HPDE6-E6E7 (cell line): ENCODE data around the gene TBC1D1.
"Not testable (repeated sequence)": the region's sequence is repeated elsewhere in the genome, so short reads cannot be mapped to it uniquely, and the experiment has no call there.

Experiments
- DNase-seq: peaks from one replicate; pipeline ENCODE4 v3.0.0; 2011; ENCODE audit warnings: missing footprints; ENCODE audit errors: extremely low spot score

TBC1D1 gene

DNA sequence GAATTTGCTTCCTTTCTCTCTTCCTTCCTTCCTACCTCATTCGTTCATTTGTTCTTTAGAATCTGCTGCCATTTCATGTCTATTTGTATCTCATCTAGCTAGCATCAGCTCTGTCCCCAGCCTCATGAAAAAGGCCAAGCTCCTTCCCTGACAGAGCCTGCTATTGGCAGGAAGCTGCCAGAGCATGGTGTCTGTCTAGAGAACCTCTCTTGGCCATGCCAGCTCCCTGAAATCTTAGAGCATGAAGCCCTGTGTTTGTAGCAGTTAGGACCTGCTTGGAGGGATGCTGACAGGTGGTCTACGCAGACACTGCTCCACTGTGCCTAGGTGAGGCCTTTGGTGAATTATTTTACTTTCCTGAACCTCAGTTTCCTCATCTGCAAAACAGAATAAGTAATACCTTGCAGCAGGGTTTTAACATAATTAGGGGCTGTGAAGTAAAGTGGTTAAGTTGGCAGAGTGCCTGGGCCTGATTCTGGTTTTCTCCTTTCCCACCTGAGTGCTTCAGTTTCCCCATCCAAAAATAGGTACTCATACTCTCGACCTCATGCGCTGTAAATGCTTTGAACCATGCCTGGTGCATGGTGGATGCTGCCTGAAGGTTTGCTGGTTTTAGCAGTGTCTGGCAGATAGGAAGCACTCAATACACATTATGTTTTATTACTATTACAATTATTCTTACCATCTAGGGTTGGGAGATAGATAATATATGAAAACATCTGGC lies 74.0 kb downstream of the TBC1D1 start:
- no peak for DNase-seq

DNA sequence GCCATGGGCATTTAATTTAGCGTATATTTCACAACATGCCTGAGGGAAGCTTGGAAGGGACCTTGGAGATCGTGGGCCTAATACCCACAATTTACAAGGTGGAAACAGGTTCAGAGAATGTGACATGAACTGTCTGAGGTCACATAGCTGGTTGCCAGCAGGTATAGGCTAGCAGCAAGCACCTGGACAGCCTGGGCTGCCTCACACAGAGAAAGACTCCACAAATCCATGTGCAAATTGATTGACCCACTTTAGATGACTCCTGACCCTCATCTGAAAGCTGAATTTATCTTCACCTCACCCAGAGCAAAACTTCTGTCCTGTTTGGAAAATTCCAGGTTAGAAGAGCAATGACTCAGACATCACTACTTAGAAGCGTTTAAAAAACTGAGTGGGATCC lies 75.2 kb downstream of the TBC1D1 start:
- no peak for DNase-seq

DNA sequence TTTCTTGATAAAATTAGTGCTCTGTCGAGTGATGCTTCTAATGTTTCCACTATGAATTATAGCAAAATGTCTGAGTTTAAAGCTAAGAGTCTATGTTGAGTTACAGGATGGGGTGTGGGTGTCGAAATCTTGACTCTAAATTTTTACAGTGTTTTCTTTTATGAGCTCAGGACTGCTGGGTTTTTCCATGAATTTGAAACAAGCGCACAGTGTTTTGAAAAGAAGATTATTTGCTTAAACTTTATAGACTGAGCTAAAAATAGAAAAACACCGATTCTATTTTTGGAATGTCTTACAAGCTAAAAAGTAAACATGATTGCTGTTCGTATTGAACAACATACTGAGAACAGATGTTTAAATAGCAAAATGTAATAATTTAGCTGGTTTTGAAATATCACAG lies 76.9 kb downstream of the TBC1D1 start:
- no peak for DNase-seq

DNA sequence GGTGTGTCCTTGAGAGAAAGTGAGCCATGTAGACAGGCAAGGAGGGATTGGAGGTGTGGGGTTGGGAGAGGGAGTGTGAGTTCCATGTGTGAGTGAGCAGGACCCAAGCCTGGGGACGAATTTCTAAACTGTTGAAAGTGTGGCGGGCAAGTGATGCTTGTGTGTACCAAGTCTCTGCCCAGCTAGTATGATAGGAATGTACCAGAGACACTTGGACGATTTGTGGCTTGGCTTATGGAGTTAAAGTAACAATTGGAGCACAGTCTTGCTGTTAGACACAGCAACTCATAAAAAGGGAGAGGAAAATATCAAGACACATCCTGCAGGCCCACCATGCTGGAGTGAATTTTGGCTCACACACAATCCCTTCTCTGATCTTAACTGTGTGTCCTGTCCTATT lies 77.9 kb downstream of the TBC1D1 start:
- DNase-seq: no peak

DNA sequence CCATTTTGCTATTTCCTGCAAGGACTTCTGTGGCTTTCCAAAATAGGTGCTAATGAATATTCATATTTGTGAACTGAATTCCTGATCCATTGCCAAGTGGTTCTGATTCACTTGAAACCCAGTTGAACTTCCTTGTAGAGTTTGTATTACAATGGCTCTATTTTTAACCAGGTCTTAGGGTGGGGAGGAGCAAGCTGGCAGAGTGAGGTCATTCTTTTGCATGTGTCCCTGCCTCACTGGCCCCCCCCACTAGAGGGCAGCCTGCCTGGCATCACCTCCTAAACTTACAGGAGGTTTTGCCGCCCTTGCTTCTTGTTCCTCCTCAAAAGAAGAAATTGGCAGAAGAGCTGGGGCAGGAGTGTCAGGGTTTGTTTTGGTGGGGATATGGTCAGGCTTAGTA lies 79.8 kb downstream of the TBC1D1 start:
- peak; percentile 45 for DNase-seq

DNA sequence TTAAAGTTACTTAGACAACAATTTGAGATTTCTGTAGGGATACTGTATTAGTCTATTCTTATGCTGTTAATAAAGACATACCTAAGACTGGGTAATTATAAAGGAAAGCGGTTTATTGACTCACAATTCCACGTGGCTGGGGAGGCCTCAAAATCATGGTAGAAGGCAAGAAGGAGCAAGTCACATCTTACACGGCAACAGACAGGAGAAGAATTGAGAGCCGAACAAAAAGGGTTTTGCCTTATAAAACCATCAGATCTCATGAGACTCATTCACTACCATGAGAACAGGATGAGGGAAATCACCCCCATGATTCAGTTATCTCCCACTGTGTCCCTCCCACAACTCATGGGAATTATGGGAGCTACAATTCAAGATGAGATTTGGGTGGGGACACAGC lies 80.3 kb downstream of the TBC1D1 start:
- DNase-seq: no peak

DNA sequence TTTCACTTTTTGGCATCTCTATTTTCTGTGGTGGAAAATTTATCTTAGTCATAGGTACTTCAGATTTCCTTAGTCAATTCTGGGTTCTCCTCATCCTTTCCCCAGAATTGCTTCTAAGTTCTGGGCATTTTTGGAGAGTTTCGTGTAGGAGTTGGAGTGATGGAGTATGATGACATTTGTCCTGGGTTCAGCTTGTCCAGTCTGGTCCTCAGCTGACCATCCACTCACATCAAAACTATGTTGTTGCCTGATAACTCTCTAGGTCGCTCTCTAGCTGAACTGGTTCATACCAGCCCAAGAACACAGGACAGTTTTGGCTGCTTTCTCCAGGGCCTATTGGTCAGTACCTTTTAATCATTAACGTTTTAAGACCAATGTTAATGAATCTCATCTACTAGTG lies 82.6 kb downstream of the TBC1D1 start:
- no peak for DNase-seq

DNA sequence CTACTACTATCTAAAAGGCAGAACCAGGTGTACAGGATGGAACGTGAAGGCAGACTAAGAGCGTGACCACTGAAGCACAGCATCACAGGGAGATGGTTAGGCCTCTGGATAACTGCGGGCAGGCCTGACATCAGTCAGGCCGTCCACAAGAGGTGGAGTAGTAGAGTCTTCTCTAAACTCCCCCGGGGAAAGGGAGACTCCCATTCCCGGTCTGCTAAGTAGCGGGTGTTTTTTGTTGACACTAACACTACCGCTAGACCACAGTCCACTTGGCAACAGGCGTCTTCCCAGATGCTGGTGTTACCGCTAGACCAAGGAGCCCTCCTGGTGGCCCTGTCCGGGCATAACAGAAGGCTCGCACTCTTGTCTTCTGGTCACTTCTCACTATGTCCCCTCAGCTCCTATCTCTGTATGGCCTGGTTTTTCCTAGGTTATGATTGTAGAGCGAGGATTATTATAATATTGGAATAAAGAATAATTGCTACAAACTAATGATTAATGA lies 84.5 kb downstream of the TBC1D1 start:
- not testable (repeated sequence) for DNase-seq

DNA sequence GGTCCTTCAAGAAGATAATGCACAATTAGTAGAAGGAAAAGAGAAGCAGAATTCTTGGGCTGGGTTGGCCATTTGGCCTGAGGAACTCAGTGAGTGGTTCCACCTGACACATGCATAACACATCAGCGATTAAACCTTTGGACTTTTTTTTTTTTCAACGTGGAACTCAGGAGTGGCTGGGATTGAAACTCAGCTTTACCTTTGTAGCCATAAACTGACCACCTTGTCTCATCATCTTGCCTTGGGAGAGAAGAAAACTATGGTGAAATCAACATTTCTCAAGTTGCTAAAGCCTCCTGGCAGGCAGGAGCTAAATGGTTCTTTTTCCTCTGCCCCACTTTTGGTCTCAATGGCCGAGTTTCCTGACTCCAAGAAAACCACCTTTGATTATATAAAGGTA lies 85.6 kb downstream of the TBC1D1 start:
- DNase-seq: peak; percentile 11

DNA sequence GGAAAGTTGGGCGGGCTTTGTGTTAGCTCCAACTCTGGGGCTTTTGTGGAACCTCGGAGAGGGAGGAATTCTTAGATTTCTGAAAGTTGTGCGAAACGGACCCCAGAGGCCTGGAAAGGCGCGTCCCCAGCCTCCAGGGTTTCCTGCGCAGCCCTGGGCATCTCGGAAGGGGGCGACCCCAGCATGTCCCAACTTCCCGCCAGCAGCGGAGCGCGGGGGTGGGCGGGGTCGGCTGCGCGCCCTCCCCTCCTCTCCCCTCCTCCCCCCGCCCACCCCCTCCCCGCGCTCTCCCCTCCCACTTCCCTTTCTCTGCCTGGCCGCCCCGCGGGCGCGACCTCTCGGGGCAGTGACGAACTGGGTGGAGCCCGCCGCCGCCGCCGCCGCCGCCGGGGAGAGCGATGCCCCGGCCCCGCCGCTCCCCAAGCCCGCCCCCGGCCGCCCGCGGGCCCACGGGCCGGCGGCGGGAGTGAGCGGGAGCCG lies 86.1 kb downstream of the TBC1D1 start:
- DNase-seq: peak; percentile 37

DNA sequence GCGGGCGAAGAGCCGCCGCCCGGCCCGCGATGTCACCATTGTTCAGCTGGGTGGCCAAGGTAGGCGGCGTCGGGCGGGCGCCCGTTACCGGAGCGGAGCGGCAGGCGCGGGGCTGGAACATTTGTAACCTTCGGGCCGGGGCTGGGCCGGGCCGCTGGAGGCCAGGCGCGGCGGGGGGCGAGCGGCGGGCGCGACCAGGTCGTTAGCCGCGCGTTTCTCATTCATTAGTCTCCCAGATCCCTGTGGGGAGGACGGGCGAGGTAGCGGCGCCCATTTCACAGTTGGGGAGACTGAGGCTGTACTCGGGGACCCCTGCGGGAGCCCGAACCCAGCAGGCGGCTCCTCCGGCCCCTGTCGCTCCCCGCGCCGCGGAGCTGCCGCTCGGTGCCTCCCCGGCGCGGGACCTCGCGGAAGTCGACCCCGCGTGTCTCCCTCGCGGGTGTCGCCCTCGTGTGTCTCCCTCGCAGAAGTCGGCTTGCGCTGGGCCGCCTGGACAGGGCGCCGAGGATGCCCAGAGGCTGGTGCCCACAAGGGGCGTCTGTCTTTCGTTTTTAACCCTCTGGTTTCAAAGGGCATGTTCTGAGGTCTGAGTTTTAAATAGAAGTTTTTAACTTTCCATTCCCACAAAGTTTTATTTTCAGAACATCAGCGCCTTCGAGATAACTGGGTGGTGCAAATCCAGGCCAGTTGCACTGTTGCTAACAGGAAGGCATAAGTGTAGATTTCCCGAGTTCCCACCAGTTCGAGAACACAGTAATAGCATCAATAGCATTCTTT lies 86.8 kb downstream of the TBC1D1 start:
- peak; percentile 37 for DNase-seq

DNA sequence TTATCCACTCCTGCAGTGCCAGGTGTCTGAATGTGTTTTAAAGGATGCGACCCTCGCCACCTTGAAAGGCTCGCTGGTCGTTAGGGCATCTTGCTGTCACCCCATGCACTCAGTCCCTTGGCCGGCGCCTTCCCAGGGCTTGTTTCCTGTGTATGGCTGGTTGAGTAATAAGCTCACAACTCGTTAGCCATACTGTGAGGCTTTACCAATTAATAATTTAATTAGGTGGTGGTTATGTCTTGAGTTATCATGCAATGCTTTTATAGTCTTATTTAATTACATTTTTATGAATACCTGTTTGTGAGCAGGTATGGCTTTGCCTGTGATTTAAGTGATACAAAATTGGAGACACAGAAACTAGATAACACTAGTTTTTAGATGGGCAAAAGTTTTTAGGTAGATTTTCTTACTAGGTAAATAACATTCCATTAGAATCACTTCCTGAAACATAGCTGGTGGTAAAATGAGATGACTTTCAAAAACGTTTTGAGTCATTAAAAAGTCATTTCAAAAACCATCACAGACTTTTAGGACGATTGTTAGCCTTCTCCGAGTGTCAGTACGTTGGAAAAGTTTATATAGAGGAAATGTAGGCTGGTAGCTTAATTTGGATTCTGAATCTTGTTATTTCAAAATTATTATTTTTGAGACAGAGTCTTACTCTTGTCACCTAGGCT lies 87.5 kb downstream of the TBC1D1 start:
- DNase-seq: no peak

DNA sequence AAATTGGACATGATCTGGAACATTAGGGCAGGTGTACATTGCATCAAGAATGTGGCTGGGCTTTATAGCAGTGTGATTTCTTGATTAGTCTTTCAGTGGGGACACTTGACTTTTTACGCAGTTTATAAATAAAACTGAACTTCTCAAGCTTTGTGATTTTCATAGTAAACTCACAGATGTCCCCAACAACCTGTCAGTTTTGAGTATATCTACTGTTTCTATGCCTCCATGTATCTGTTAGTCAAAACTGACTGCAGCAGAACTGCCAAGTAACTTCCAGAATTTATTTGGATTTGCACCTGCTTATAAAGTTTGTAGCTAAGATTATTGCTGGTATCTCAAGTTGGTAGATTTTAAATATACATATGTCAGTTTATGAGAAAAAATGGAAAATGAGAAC lies 89.4 kb downstream of the TBC1D1 start:
- DNase-seq: no peak

DNA sequence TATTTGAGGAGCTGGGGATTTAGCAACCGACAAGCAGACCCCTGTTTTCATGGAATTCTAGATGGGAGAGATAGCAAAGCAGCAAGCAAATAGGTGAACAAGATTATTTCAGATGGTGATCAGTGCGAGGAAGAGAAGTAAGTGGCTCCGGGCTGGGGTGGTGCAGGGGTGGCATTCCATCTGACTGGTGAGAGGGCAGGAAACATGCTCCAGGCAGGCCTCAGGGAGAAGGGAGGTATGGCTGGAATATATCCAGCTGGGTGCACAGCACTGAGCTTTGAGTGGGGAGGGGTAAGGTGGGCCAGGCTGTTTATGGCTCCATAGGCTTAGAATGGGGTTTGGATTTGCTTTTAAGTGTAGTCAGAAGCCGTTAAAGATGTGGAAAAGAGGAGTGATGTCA lies 90.5 kb downstream of the TBC1D1 start:
- DNase-seq: no peak

DNA sequence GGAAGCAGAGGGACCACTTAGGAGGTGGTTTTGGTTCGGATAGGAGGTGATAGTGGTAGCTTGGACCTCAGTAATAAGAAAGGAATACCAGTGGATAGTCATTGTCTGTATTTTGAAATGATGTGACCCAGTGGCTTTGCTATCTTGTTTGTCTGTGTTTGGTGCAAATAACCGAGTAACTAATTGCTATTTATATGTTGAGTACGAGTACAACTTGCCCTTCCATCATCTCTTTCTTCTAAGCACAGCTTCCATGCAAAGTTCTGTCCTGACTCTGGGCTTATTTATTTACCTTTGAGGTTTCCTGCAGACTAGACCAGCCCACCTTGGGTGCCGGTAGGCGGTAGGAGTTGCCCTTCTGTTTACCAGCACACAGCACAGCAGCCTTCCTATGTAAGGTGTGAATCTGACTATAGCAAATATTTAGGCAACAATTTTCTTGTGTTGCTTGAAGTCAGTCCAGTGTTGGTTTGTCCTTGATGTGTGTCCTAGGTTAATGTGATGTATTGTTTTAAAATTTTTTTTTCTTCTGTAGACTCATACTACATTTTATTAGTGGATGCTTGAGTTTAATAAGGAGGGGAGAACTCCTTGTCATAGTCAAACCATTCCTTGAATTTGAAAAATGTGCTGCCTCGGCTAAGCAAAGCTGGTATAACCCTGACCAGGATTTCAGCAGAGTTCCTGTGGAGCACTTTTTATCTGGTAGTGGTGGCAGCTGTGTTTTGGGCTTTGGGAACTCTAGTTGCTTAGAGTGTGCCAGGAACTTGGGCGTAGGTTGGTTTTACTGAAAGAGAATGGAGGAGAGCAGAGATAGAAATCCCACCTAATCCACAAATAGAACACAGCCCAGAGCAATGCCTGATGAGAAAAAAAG lies 91.2 kb downstream of the TBC1D1 start:
- no peak for DNase-seq

DNA sequence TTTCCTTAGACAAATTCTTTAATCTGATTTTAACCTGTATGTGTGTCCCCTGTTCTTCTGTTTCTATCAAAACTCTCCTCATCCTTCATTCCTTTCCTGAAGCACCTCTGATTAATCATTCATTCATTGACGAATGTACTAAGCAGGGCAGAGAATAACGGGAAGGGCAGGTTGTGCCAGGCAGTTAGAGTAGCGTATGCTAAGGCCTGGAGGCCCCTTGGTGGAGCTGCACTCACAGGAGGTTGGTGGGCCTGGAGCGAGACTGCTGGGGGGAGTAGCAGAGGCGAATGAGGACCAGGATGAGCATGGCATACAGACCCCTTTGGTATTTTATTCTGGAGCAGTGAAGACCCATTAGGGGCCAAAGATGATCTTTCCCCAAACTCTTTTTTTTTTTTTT lies 91.9 kb downstream of the TBC1D1 start:
- no peak for DNase-seq

DNA sequence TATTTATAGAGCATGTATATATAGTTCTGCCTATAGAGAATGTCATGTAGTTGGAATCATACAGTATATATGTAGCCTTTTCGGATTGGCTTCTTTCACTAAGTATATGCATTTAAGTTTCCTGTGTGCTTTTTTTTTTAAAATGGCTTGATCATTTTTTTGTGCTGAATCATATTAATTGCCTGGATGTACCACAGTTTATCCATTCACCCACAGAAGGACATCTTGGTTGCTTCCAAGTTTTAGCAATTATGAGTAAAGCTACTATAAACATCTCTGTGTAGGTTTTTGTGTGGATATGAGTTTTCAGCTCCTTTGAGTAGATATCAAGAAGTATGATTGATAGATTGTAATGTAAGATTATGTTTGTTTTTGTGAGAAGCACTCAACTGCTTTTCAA lies 93.1 kb downstream of the TBC1D1 start:
- no peak for DNase-seq

DNA sequence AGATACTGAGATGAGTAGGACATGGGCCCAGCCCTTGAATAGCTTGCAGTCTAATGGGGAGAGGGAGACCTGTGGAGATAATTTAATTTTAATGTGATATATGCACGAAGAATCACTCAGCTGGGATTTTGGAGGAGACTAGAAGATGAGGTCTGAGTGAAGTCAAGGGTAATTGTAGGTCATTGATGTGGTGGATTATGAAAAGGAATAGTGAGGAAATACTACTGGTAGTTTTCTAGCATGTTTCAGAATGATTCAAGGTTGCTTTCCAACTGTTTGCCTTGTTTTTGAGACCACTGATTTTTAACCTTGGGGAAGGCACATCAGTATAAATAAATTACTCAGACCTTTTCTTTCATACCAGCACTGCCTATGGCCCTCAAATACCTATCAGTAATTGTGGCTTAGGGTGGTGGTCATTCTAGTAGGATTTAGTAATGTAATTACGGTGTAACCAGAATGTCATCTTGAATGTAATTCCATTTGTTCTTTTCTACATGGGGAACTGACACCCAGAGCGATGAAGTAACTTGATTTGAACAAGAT lies 94.9 kb downstream of the TBC1D1 start:
- no peak for DNase-seq

DNA sequence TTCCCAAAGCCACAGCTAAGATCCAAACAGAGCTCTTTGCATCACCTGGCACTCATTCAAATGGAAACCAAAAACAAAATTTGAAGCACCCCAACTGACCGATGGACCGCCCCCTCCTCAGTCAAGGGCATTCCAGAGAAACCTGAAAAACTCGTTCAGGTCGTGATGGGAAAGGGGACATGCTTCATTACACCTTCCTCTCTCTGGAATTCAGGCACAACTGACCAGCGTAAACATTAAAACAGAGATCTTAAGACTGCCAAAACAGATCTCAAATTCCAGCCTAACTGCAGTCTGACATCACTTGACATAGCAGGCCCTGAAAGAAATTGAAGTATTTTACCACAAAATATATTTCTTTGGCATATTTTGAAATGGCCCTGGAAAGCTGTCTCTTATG lies 97.8 kb downstream of the TBC1D1 start:
- DNase-seq: no peak

DNA sequence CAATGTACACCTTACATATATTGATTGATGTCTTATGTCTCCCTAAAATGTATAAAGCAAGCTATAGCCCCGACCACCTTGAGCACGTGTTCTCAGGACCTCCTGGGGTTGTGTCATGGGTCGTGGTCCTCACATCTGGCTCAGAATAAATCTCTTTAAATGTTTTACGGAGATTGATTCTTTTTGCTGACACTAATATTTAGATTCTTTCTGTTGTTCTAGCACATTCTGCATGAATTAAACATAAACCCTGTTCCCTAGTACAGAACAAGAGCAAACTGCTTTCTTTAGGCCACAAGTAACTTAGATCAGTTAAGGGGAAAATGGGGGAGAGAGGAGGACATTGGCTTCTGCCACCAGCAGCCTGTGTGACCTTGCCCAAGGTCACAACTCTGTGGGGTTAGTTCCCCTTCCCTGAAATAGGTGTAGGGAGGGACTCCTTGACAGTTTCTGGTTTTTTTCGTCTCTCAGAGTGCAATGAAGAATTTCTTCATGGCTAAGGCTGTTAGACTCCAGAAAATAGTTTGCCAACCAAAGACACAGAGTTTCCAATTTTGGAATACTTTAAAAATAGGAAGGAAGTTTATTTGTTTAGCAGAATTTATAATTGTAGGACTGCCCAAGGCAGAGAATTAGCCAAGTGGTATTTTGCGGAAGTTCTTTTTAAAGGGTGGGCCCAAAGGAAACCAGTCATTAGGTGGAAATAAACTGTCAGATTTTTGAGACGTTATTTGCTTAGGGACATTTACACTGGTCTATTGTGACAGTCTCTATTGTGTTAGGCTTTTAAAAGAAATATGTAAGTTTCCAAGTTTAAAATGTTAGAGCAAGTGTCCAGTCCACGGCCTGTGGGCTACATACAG lies 98.7 kb downstream of the TBC1D1 start:
- DNase-seq: no peak
